ENCODE data around the gene CASP10.

The CASP10 gene

GRCh38 chr2:201219328-201220096 lies 36.6 kb downstream of the CASP10 start:
- no peaks in the 10 kb centered on the region for H3K27me3 ChIP-seq (ENCODE audit: insufficient read depth, poor library complexity, severe bottlenecking)
- no peak for TF ChIP-seq CTCF (IDR thresholded peaks at IDR 0.05; ENCODE audit: insufficient read depth, low read length)
- no peak for TF ChIP-seq SPI1 (IDR thresholded peaks at IDR 0.05; ENCODE audit: borderline replicate concordance, low read depth)
- TF ChIP-seq GABPA (IDR thresholded peaks at IDR 0.05; ENCODE audit: low read depth) = no peak
- no peak for TF ChIP-seq REST (IDR thresholded peaks at IDR 0.05; ENCODE audit: insufficient replicate concordance, low read depth)
- TF ChIP-seq POLR2AphosphoS5 (IDR thresholded peaks at IDR 0.05; ENCODE audit: low read depth) = no peak
- no peak for DNase-seq (ENCODE audit: low read depth in 1 of 2, low spot score in 1 of 2)
- no peak overlapping the region for H3K4me3 ChIP-seq (replicated peaks; ENCODE audit: insufficient read depth, low read length)
- no peak overlapping the region for H3K27ac ChIP-seq (replicated peaks)

- no peak for DNase-seq (ENCODE audit: low read depth in 1 of 2, low spot score in 1 of 2)
- Histone ChIP-seq H3K27me3 (ENCODE audit: insufficient read depth, poor library complexity, severe bottlenecking) (no peaks in the 10 kb centered on the region), H3K4me3 (replicated peaks; ENCODE audit: insufficient read depth, low read length) (no peak overlapping the region), H3K27ac (replicated peaks) (no peak overlapping the region)
- TF ChIP-seq POLR2AphosphoS5 (IDR thresholded peaks at IDR 0.05; ENCODE audit: low read depth) = no peak
- no peak for TF ChIP-seq SPI1 (IDR thresholded peaks at IDR 0.05; ENCODE audit: borderline replicate concordance, low read depth)
Observed at GRCh38 chr2:201220102-201220570, 37.2 kb downstream of the CASP10 start.

- no peaks in the 10 kb centered on the region for H3K27me3 ChIP-seq (ENCODE audit: insufficient read depth, poor library complexity, severe bottlenecking)
- H3K27ac ChIP-seq (replicated peaks) = no peak overlapping the region
- DNase-seq (ENCODE audit: low read depth in 1 of 2, low spot score in 1 of 2) = no peak
- TF ChIP-seq REST (IDR thresholded peaks at IDR 0.05; ENCODE audit: insufficient replicate concordance, low read depth) (no peak), POLR2AphosphoS5 (IDR thresholded peaks at IDR 0.05; ENCODE audit: low read depth) (no peak), CTCF (IDR thresholded peaks at IDR 0.05; ENCODE audit: insufficient read depth, low read length) (no peak), SPI1 (IDR thresholded peaks at IDR 0.05; ENCODE audit: borderline replicate concordance, low read depth) (no peak), GABPA (IDR thresholded peaks at IDR 0.05; ENCODE audit: low read depth) (no peak)
- H3K4me3 ChIP-seq (replicated peaks; ENCODE audit: insufficient read depth, low read length) = no peak overlapping the region
Observed at GRCh38 chr2:201223089-201224073, 40.4 kb downstream of the CASP10 start.
